GM23338 (cell line): ENCODE measurements around the gene ZRANB2. TPM values are rescaled to one million over a fixed set of nuclear protein-coding genes. Genes with fewer than 3 reads are reported as not detected.

Source experiments
- ATAC-seq: fragments of 200-7000 bp; cut with Tn5 transposase; 3 replicates; pipeline ENCODE4 v1.9.1; 2020
- DNase-seq: peaks from one replicate; pipeline ENCODE4 v3.0.0-alpha.2; 2015; ENCODE audit warnings: low spot score
- H2AFZ ChIP-seq: fragments of 200-600 bp; sonication (generic); 2 replicates; pipeline ENCODE4 v1.8.0; 2016; ENCODE audit warnings: antibody characterized with exemption, mild to moderate bottlenecking, moderate library complexity
- H3F3A ChIP-seq: fragments of 200-600 bp; sonication (generic); replicated peaks from 2 replicates; pipeline ENCODE4 v1.8.0; 2017; ENCODE audit warnings: antibody characterized with exemption, mixed run types, low read depth
- H3K27ac ChIP-seq: fragments of 200-600 bp; sonication (generic); 2 replicates; pipeline ENCODE4 v1.6.1; 2016; ENCODE audit warnings: low read depth
- H3K27me3 ChIP-seq: fragments of 200-600 bp; sonication (generic); 2 replicates; pipeline ENCODE4 v1.8.0; 2016; ENCODE audit warnings: mild to moderate bottlenecking, mixed run types, moderate library complexity; ENCODE audit not compliant: insufficient read depth
- H3K36me3 ChIP-seq: fragments of 200-600 bp; sonication (generic); 2 replicates; pipeline ENCODE4 v1.8.0; 2016; ENCODE audit warnings: mild to moderate bottlenecking; ENCODE audit not compliant: insufficient read depth
- H3K4me1 ChIP-seq: fragments of 200-600 bp; sonication (generic); 2 replicates; pipeline ENCODE4 v1.8.0; 2016; ENCODE audit warnings: mild to moderate bottlenecking, moderate library complexity; ENCODE audit not compliant: insufficient read depth
- H3K4me2 ChIP-seq: fragments of 200-600 bp; sonication (generic); 2 replicates; pipeline ENCODE4 v1.7.1; 2017; ENCODE audit warnings: mixed run types
- H3K4me3 ChIP-seq: fragments of 200-600 bp; sonication (generic); 2 replicates; pipeline ENCODE4 v1.6.1; 2016; ENCODE audit warnings: mixed run types
- H3K79me2 ChIP-seq: fragments of 200-600 bp; sonication (generic); replicated peaks from 2 replicates; pipeline ENCODE4 v1.8.0; 2017; ENCODE audit warnings: mild to moderate bottlenecking; ENCODE audit not compliant: insufficient read depth
- H3K9me2 ChIP-seq: fragments of 200-600 bp; sonication (generic); 2 replicates; pipeline ENCODE4 v1.8.0; 2017; ENCODE audit not compliant: insufficient read depth
- H4K20me1 ChIP-seq: fragments of 200-600 bp; sonication (generic); replicated peaks from 2 replicates; pipeline ENCODE4 v1.8.0; 2017; ENCODE audit warnings: mild to moderate bottlenecking; ENCODE audit not compliant: insufficient read depth
- H3K27ac Mint-ChIP-seq: 2 replicates; pipeline ENCODE4 v1.8.0; 2020; ENCODE audit warnings: inconsistent platforms, mild to moderate bottlenecking, moderate library complexity, mixed read lengths
- H3K27me3 Mint-ChIP-seq: 3 replicates; pipeline ENCODE4 v1.8.0; 2022; ENCODE audit warnings: low read depth, mild to moderate bottlenecking, moderate library complexity, mixed read lengths, inconsistent platforms; ENCODE audit not compliant: insufficient read depth, poor library complexity
- H3K36me3 Mint-ChIP-seq: 3 replicates; pipeline ENCODE4 v1.8.0; 2021; ENCODE audit warnings: low read depth, mild to moderate bottlenecking, inconsistent platforms, moderate library complexity, mixed read lengths
- H3K4me1 Mint-ChIP-seq: 3 replicates; pipeline ENCODE4 v1.8.0; 2020; ENCODE audit warnings: mild to moderate bottlenecking, inconsistent platforms, mixed read lengths
- H3K4me3 Mint-ChIP-seq: 3 replicates; pipeline ENCODE4 v1.8.0; 2021; ENCODE audit warnings: moderate library complexity, mild to moderate bottlenecking, inconsistent platforms, mixed read lengths
- H3K9me3 Mint-ChIP-seq: 3 replicates; pipeline ENCODE4 v1.8.0; 2020; ENCODE audit warnings: moderate library complexity, mild to moderate bottlenecking, inconsistent platforms, mixed read lengths
- CTCF ChIP-seq, 2 experiments: fragments of 200-600 bp in 1 of 2; sonication (generic) in 1 of 2; conservative IDR thresholded peaks; 2 replicates each; pipeline versions ENCODE4 v1.5.1 to v1.6.1; 2016 to 2017; ENCODE audit warnings: antibody characterized with exemption in 2 of 2, low read depth in 2 of 2, mild to moderate bottlenecking in 2 of 2, moderate library complexity in 1 of 2
- EZH2 ChIP-seq: fragments of 200-600 bp; sonication (generic); IDR thresholded peaks from one replicate; pipeline ENCODE4 v1.8.0; 2017; ENCODE audit warnings: antibody characterized with exemption, mild to moderate bottlenecking, low read depth; ENCODE audit not compliant: unreplicated experiment
- EZH2phosphoT487 ChIP-seq: fragments of 200-600 bp; sonication (generic); IDR thresholded peaks from one replicate; pipeline ENCODE4 v1.8.1; 2018; ENCODE audit warnings: antibody characterized with exemption; ENCODE audit not compliant: unreplicated experiment
- JUNB ChIP-seq: IDR thresholded peaks from one replicate; pipeline ENCODE4 v1.6.1; 2016; ENCODE audit warnings: antibody characterized with exemption; ENCODE audit not compliant: unreplicated experiment
- REST ChIP-seq: IDR thresholded peaks from one replicate; pipeline ENCODE4 v1.6.1; 2018; ENCODE audit warnings: antibody characterized with exemption; ENCODE audit not compliant: unreplicated experiment
- ZNF114 ChIP-seq: fragments of 250-450 bp; sonication (Bioruptor Pico); IDR thresholded peaks from 2 replicates; pipeline ENCODE4 v1.5.0; 2020; ENCODE audit warnings: mild to moderate bottlenecking, moderate library complexity
- polyA plus RNA-seq: library from polyadenylated mRNA; unstranded; fragments of >200 nt; fragmentation: Nextera tagmentation; extraction: Ambion mirVana; gene quantifications from 2 replicates; pipeline ENCODE4 v1.2.1, GENCODE V29; 2016
- total RNA-seq: library from RNA; depleted of rRNA; stranded (reverse); fragments of >200 nt; shearing (Covaris generic); gene quantifications from 2 replicates; pipeline ENCODE4 v1.2.3, GENCODE V29; 2014

The ZRANB2 gene
- total and polyA plus RNA-seq, 2 experiments from 2014 or later, result 84.9 to 170 TPM

GRCh38 chr1:71088645-71089287 is 7.9 kb upstream of the ZRANB2 start:
- no peak overlapping the region for H2AFZ ChIP-seq
- DNase-seq, result no peak
- no peaks in the 10 kb centered on the region for H3K36me3 Mint-ChIP-seq
- no peaks in the 10 kb centered on the region for H4K20me1 ChIP-seq
- H3K4me1 Mint-ChIP-seq, result no peaks in the 10 kb centered on the region; the same call in 2 of the 3 replicates
- H3K27ac ChIP-seq, result no peak overlapping the region
- no peak for ATAC-seq
- H3K4me2 ChIP-seq, result no peak overlapping the region
- H3K79me2 ChIP-seq, result no peaks in the 10 kb centered on the region
- TF ChIP-seq EZH2phosphoT487 (no peak), EZH2 (no peak)
- H3K36me3 ChIP-seq, result no peaks in the 10 kb centered on the region
- H3K9me2 ChIP-seq, result no peaks in the 10 kb centered on the region
- no peaks in the 10 kb centered on the region for H3K9me3 Mint-ChIP-seq
- H3K27me3 ChIP-seq, result peaks cover 12% of the 10 kb centered on the region; the same call in 1 of the 2 replicates
- no peak overlapping the region for H3K4me3 Mint-ChIP-seq
- H3K4me3 ChIP-seq, result no peak overlapping the region
- no peak overlapping the region for H3K27ac Mint-ChIP-seq
- no peaks in the 10 kb centered on the region for H3K4me1 ChIP-seq
- H3F3A ChIP-seq, result no peaks in the 10 kb centered on the region
- H3K27me3 Mint-ChIP-seq, result peaks cover 3% of the 10 kb centered on the region

- no peak for ATAC-seq
- Histone ChIP-seq H3K4me1 (no peaks in the 10 kb centered on the region), H3K36me3 (no peaks in the 10 kb centered on the region), H3K4me2 (no peak overlapping the region), H4K20me1 (no peaks in the 10 kb centered on the region), H3F3A (no peaks in the 10 kb centered on the region), H3K27me3 (peaks cover 20% of the 10 kb centered on the region; the same call in 1 of the 2 replicates), H2AFZ (no peak overlapping the region), H3K4me3 (no peak overlapping the region), H3K79me2 (no peaks in the 10 kb centered on the region), H3K9me2 (no peaks in the 10 kb centered on the region), H3K27ac (no peak overlapping the region)
- Mint-ChIP-seq H3K27ac (no peak overlapping the region), H3K36me3 (no peaks in the 10 kb centered on the region), H3K4me3 (no peak overlapping the region), H3K9me3 (no peaks in the 10 kb centered on the region), H3K4me1 (no peaks in the 10 kb centered on the region; the same call in 2 of the 3 replicates), H3K27me3 (peaks cover 3% of the 10 kb centered on the region)
- DNase-seq, result no peak
- TF ChIP-seq REST (no peak), JUNB (no peak), EZH2 (no peak)
These were observed 6.9 kb upstream of the ZRANB2 start for GRCh38 chr1:71087713-71088112.

- no peaks in the 10 kb centered on the region for H3K36me3 ChIP-seq
- no peaks in the 10 kb centered on the region for H3K79me2 ChIP-seq
- no peaks in the 10 kb centered on the region for H3K4me1 ChIP-seq
- no peak overlapping the region for H3K4me2 ChIP-seq
- DNase-seq, result peak; percentile 51
- Mint-ChIP-seq H3K4me3 (no peak overlapping the region), H3K27me3 (peaks cover 3% of the 10 kb centered on the region), H3K36me3 (no peaks in the 10 kb centered on the region), H3K4me1 (no peaks in the 10 kb centered on the region; the same call in 2 of the 3 replicates), H3K27ac (no peak overlapping the region), H3K9me3 (no peaks in the 10 kb centered on the region)
- TF ChIP-seq CTCF (conservative IDR thresholded peaks at IDR 0.05; ENCODE audit: low read depth in 2 of 2) (peak; percentile 32 to 47), JUNB (no peak), REST (no peak), ZNF114 (CRISPR knock-in tag) (no peak)
- no peaks in the 10 kb centered on the region for H4K20me1 ChIP-seq
- H3K27ac ChIP-seq, result no peak overlapping the region
- H3K4me3 ChIP-seq, result no peak overlapping the region
- ATAC-seq, result peak; percentile 81
- H3K27me3 ChIP-seq, result peaks cover 25% of the 10 kb centered on the region; the same call in 1 of the 2 replicates
- no peak overlapping the region for H2AFZ ChIP-seq
- H3F3A ChIP-seq, result no peaks in the 10 kb centered on the region
- no peaks in the 10 kb centered on the region for H3K9me2 ChIP-seq
These were observed 6.2 kb upstream of the ZRANB2 start for GRCh38 chr1:71087060-71087459.
